SH-SY5Y (cell line): ENCODE results near the gene TMEM91.

Experiments used
- GATA2 ChIP-seq: IDR thresholded peaks from 2 replicates; pipeline ENCODE4 v1.6.1; 2011; ENCODE audit warnings: mild to moderate bottlenecking, low read depth, low read length
- GATA3 ChIP-seq: IDR thresholded peaks from 2 replicates; pipeline ENCODE4 v1.6.1; 2011; ENCODE audit warnings: low read depth, mild to moderate bottlenecking, low read length, moderate library complexity

- TF ChIP-seq GATA3: no peak
- TF ChIP-seq GATA2: no peak
Observed at GRCh38 chr19:41355035-41355434, 21.3 kb upstream of the TMEM91 start.
